Adrenal gland (tissue), 12 donors: ENCODE results near the gene FGF14. TPM values are rescaled to one million over a fixed set of nuclear protein-coding genes. Genes with fewer than 3 reads are reported as not detected.

Experiments used
- DNase-seq, 7 donors: peaks; one replicate each; pipeline ENCODE4 v3.0.0-alpha.2; 2019 to 2020
- H3K27ac ChIP-seq, 5 donors: fragments of 200-600 bp; sonication (generic) in 4 of 5; 1 replicate in 3 of 5; 2 replicates in 2 of 5; pipeline versions ENCODE4 v1.5.1 to v1.8.0; 2016 to 2020; ENCODE audit warnings: mild to moderate bottlenecking in 1 of 5
- H3K27me3 ChIP-seq: fragments of 200-600 bp; 2 replicates; pipeline ENCODE4 v1.8.0; 2021
- H3K36me3 ChIP-seq, 2 donors: fragments of 200-600 bp; replicated peaks in 1 of 2; 1 replicate in 1 of 2; 2 replicates in 1 of 2; pipeline versions ENCODE4 v1.5.1 to v1.8.0; 2018 to 2022
- H3K4me1 ChIP-seq, 2 donors: fragments of 200-600 bp; replicated peaks in 1 of 2; 1 replicate in 1 of 2; 2 replicates in 1 of 2; pipeline versions ENCODE4 v1.5.1 to v1.8.0; 2018 to 2021
- H3K4me3 ChIP-seq, 4 donors: fragments of 200-600 bp; sonication (generic) in 3 of 4; one replicate each; pipeline ENCODE4 v1.5.1; 2016 to 2018
- H3K9me3 ChIP-seq, 3 donors: fragments of 200-600 bp; sonication (generic) in 1 of 3; replicated peaks in 1 of 3; 1 replicate in 2 of 3; 2 replicates in 1 of 3; pipeline versions ENCODE4 v1.5.1 to v1.8.0; 2016 to 2021
- CTCF ChIP-seq, 6 experiments: fragments of 450-650 bp in 4 of 6; fragments of 200-600 bp in 2 of 6; sonication (generic) in 1 of 6; IDR thresholded peaks; 1 replicate in 5 of 6; 2 replicates in 1 of 6; pipeline versions ENCODE4 v1.5.1 to v1.8.0; 2016 to 2021; ENCODE audit warnings: antibody characterized with exemption in 6 of 6, mild to moderate bottlenecking in 2 of 6, moderate library complexity in 1 of 6
- POLR2A ChIP-seq, 2 donors: fragments of 450-650 bp; IDR thresholded peaks; one replicate each; pipeline ENCODE4 v1.6.1; 2017; ENCODE audit warnings: antibody characterized with exemption in 2 of 2, mild to moderate bottlenecking in 2 of 2, moderate library complexity in 1 of 2
- WGBS, 4 donors: extraction: QIAGEN DNeasy Blood & Tissue Kit in 2 of 4; methylation state at CpG; one replicate each; pipeline versions ENCODE4 v1.1.5 to v1.1.7; 2013 to 2017; 5-methylcytosine and 5-hydroxymethylcytosine counted together
- intact Hi-C, 2 donors: fragments of 100-400 bp; cut with DNase I; formaldehyde crosslinking; loops; one replicate each; pipeline versions ENCODE4 v1.14.1 to v1.15.0; 2022 to 2023
- polyA plus RNA-seq, 3 donors: library from polyadenylated mRNA; stranded (reverse); fragments of 200-250 nt in 2 of 3; fragments of 350-450 nt in 1 of 3; fragmentation: Illumina TruSeq in 1 of 3; extraction: RNeasy Lipid Tissue Mini Kit (QIAGEN cat#74804) in 1 of 3; gene quantifications; one replicate each; pipeline ENCODE4 v1.2.3, GENCODE V29; 2013 to 2014
- total RNA-seq, 9 donors: library from RNA; depleted of rRNA in 4 of 9; stranded (reverse); fragments of >200 nt in 4 of 9; fragments of 120-200 nt in 1 of 9; fragmentation: NEBNext Ultra II Directional in 1 of 9; extraction: Animal tissue kit (Norgen Biotek cat#: 25700) in 1 of 9; gene quantifications; one replicate each; pipeline versions ENCODE4 v1.1.0 to v1.2.4, GENCODE V29; 2013 to 2023
- donor health status: healthy with polysubstance abuse.
- donor health status: Bipolar disorder and iron deficiency.
- donor health status: DM: yes; HTN: yes; CAD: no.
- donor health status: DM: no; HTN: no; CAD: no.
- donor health status: DM: no; HTN: no; CAD: no.
- donor health status: DM: yes; HTN: yes; CAD: no.

The FGF14 gene
- total and polyA plus RNA-seq, 12 donors: 0.32 to 9.3 (median 2.8) TPM; not detected in 2

- intact Hi-C loops: no loop called here
- no peak overlapping the region for H3K4me3 ChIP-seq
- no peaks in the 10 kb centered on the region for H3K27me3 ChIP-seq
- H3K27ac ChIP-seq: no peak overlapping the region
- DNase-seq: no peak
- H3K4me1 ChIP-seq: no peaks in the 10 kb centered on the region
- WGBS, 4 donors: 76 to 89% (median 82%) methylated on average over 2 of the region's 2 CpGs
- TF ChIP-seq CTCF (IDR thresholded peaks at IDR 0.05) (no peak), POLR2A (IDR thresholded peaks at IDR 0.05) (no peak)
- H3K36me3 ChIP-seq: no peaks in the 10 kb centered on the region
- H3K9me3 ChIP-seq: peaks cover 0 to 9% (median 0%) of the 10 kb centered on the region in 3 donors
These were observed 380.1 kb downstream of the FGF14 start for GRCh38 chr13:102021777-102022176.

- H3K36me3 ChIP-seq: no peaks in the 10 kb centered on the region
- no peaks in the 10 kb centered on the region for H3K27me3 ChIP-seq
- no peaks in the 10 kb centered on the region for H3K4me1 ChIP-seq
- TF ChIP-seq POLR2A (IDR thresholded peaks at IDR 0.05) (no peak), CTCF (IDR thresholded peaks at IDR 0.05) (no peak)
- intact Hi-C loops: no loop called here
- DNase-seq: no peak
- H3K4me3 ChIP-seq: no peak overlapping the region
- 33 to 41% (median 34%) methylated on average over 4 of the region's 4 CpGs for WGBS, 4 donors
- H3K9me3 ChIP-seq: peaks cover 0 to 9% (median 0%) of the 10 kb centered on the region in 3 donors
- no peak overlapping the region for H3K27ac ChIP-seq
These were observed 381.1 kb downstream of the FGF14 start for GRCh38 chr13:102020611-102021216.

- DNase-seq: no peak
- Histone ChIP-seq H3K27ac (no peak overlapping the region), H3K4me3 (no peak overlapping the region), H3K36me3 (no peaks in the 10 kb centered on the region), H3K27me3 (no peaks in the 10 kb centered on the region), H3K9me3 (peaks cover 0 to 9% (median 0%) of the 10 kb centered on the region in 3 donors), H3K4me1 (no peaks in the 10 kb centered on the region)
- TF ChIP-seq CTCF (IDR thresholded peaks at IDR 0.05): no peak
- no peak for TF ChIP-seq POLR2A (IDR thresholded peaks at IDR 0.05)
- intact Hi-C loops: no loop called here
These were observed 383.1 kb downstream of the FGF14 start for GRCh38 chr13:102018716-102019115.

- Histone ChIP-seq H3K4me3 (no peak overlapping the region), H3K27ac (no peak overlapping the region), H3K27me3 (no peaks in the 10 kb centered on the region), H3K9me3 (peaks cover 0 to 9% (median 0%) of the 10 kb centered on the region in 3 donors), H3K36me3 (no peaks in the 10 kb centered on the region), H3K4me1 (no peaks in the 10 kb centered on the region)
- intact Hi-C loops: no loop called here
- TF ChIP-seq CTCF (IDR thresholded peaks at IDR 0.05): no peak
- no peak for TF ChIP-seq POLR2A (IDR thresholded peaks at IDR 0.05)
- no peak for DNase-seq
These were observed 384.6 kb downstream of the FGF14 start for GRCh38 chr13:102017248-102017647.
